T1000 (cell line): ENCODE results near the gene ZNF730.
"Not testable (repeated sequence)": the region's sequence is repeated elsewhere in the genome, so short reads cannot be mapped to it uniquely, and the experiment has no call there.

Source experiments
- DNase-seq: peaks from one replicate; lab custom pipeline; 2025; ENCODE audit warnings: mixed read lengths; lab: John Stamatoyannopoulos, UW

The ZNF730 gene

DNA sequence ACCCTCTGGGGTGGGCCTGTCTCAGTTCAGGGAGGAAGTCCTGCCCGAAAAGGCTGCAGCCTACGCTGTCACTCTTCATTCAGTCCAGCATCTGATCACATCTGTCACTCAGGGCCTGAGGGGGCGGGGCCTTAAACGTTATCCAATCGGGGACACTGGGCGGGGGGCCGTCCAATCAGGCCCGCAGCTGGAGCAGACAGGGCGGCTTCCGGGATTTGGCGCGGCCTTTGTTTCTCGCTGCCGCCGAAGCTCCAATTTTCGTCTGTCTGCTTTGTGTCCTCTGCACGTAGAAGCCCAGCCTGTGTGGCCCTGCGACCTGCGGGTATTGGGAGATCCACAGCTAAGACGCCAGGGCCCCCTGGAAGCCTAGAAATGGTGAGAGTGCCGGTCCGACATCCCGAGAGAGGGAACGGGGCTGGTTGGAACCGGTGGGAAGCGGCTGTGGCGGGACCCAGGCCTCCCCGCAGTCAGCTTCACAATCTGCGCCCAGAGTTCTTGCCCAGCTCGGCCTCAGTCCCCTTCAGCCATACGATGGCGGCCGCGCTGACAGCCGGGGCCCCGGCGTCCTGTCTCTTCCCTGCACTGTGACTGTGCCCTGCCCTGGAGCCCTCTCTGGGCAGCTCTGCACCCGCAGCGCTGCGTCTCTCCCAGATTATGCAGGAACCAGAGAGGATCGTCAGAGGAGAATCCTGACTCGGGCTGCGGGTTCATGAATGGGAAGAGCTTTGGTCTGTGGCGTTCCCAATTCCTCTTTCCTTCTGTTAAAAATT is at the start of gene ZNF730:
Gene ZNF730, plus strand, starts transcription at position 224 of the 770 bp plus-strand sequence. Its CDS starts 149 bp downstream, at position 373.
- peak; percentile 43 for DNase-seq

- DNase-seq: no peak
Observed at GRCh38 chr19:23070353-23071146, 46.3 kb upstream of the ZNF730 start.

GRCh38 chr19:23071147-23071511 is 45.7 kb upstream of the ZNF730 start:
- DNase-seq: no peak

DNA sequence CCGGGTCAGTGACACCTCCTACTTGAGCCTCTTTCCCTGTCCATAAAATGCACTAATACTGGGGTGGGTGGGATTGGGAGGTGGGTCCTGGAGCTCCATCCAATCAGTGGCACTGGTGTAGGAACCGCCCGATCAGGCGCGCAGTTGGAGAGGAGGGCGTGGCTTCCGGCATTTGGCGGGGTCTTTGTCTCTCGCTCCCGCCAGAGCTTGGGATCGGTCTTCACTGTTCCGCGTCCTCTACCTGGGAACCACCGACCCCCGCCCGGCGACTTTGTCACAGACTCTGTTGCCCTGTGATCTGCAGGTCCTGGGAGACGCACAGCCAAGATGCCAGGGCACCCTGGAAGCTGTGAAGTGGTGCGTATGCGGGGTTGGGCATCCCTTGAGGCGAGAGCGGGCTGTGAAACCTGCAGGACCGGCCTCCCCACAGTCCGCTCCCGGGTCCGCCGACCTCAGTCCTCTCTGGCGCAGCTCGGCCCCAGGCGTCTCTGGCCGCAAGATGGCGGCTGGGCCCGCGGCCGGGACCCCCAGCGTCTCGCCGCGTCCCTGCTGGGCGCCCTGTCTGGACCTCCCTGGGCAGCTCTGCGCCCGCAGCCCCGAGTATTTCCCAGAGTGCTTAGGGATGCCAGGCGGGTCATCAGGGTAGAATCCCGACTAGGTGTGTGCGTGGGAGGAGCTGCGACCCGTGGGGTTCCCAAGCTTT is 41.6 kb upstream of the ZNF730 start:
- DNase-seq: peak; percentile 65

DNA sequence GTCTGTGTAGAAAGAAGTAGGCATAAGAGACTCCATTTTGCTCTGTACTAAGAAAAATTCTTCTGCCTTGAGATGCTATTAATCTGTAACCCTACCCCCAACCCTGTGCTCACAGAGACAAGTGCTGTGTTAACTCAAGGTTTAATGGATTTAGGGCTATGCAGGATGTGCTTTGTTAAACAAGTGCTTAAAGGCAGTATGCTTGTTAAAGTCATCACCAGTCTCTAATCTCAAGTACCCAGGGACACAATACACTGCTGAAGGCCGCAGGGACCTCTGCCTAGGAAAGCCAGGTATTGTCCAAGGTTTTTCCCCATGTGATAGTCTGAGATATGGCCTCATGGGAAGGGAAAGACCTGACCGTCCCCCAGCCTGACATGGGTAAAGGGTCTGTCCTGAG is 39.0 kb upstream of the ZNF730 start:
- not testable (repeated sequence) for DNase-seq

DNA sequence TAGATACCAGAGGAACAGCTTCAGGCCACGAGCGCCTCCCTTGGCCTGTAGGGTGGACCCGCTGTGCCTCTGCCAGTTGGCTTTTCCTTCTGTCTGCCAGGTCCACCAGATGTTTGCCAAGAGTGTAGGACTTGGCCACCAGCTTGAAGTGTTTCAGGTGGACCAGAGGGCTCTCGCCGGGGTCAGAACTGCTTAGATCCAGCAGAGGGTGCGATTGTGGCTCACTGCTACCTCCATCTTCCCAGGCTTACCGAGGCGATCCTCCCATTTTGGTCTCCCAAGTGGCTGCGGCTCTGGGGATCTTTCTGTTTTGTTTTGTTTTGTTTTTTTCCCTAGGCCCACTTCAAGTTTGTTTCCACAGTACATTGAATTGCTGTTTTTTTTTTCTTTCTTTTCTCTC is 23.0 kb upstream of the ZNF730 start:
- no peak for DNase-seq

- DNase-seq: no peak
Observed at GRCh38 chr19:23095418-23095817, 21.4 kb upstream of the ZNF730 start.

GRCh38 chr19:23098286-23098685 is 18.5 kb upstream of the ZNF730 start:
- no peak for DNase-seq

DNA sequence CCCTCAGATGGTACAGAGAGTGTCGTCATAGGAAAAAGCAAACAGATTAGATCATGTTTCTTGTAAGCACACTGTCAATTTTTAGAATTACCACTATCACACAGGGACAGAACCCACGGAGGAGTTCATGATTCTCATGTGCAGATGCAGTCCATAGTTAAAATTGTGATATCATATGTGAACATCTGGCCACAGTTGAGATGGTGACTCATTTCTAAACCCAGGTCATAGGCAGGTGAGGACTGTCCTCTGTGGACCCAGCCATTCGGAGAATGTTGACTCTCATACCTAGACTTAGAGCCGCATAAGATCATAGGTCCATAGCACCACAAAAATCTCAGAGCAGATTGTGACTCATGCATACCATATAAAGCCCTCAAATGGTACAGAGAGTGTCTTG is 17.8 kb upstream of the ZNF730 start:
- DNase-seq: no peak

- no peak for DNase-seq
Observed at GRCh38 chr19:23099966-23100365, 16.9 kb upstream of the ZNF730 start.

GRCh38 chr19:23101241-23101640 is 15.6 kb upstream of the ZNF730 start:
- DNase-seq: no peak

DNA sequence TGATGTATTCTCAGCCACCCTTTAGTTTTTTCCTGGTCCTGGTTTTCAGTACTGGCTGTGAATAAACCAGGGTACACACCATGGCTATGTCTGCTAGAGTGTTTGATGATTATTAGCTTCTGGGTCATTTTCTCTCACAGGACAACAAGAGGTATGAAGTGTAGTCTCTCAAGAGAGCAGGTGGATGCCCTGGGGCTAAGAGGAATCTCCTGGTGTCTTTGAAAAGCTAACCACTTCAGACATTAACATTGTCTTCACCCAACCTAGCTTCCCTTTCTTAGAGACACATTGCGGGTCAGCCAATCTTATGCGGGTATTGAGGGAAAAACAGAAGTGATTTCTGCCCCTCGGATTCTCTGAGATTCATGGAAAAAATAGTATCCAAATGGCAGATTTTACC is 1.6 kb downstream of the ZNF730 start:
- DNase-seq: no peak

- not testable (repeated sequence) for DNase-seq
Observed at GRCh38 chr19:23134211-23134610, 17.4 kb downstream of the ZNF730 start.

DNA sequence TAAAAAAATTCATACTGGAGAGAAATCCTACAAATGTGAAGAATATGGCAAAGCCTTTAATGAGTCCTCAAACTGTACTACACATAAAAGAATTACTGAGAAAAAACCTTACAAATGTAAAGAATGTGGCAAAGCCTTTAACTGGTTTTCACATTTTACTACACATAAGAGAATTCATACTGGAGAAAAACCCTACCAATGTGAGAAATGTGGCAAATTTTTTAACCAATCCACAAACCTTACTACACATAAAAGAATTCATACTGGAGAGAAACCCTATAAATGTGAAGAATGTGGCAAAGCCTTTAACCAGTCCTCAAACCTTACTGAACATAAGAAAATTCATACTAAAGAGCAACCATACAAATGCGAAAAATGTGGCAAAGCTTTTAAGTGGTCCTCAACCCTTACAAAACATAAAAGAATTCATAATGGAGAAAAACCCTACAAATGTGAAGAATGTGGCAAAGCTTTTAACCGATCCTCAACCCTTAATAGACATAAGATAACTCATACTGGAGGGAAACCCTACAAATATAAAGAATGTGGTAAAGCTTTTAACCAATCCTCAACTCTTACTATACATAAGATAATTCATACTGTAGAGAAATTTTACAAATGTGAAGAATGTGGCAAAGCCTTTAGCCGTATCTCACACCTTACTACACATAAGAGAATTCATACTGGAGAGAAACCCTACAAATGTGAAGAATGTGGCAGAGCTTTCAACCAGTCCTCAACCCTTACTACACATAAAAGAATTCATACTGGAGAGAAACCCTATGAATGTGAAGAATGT is 29.0 kb downstream of the ZNF730 start:
- DNase-seq: no peak

- DNase-seq: no peak
Observed at GRCh38 chr19:23160766-23161165, 43.9 kb downstream of the ZNF730 start.

DNA sequence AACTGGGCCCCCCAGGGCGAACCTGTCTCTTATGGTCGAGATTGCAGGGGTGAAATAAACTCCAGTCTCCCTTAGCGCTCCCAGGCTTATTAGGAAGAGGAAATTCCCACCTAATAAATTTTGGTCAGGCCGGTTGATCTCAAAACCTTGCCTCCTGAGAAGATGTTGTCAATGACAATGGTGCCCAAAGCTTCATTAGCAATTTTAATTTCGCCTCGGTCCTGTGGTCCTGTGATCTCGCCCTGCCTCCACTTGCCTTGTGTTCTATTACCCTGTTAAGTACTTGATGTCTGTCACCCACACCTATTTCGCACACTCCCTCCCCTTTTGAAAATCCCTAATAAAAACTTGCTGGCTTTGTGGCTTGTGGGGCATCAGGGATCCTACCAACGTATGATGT is 51.5 kb downstream of the ZNF730 start:
- DNase-seq: not testable (repeated sequence)

- no peak for DNase-seq
Observed at GRCh38 chr19:23183251-23183650, 66.4 kb downstream of the ZNF730 start.

DNA sequence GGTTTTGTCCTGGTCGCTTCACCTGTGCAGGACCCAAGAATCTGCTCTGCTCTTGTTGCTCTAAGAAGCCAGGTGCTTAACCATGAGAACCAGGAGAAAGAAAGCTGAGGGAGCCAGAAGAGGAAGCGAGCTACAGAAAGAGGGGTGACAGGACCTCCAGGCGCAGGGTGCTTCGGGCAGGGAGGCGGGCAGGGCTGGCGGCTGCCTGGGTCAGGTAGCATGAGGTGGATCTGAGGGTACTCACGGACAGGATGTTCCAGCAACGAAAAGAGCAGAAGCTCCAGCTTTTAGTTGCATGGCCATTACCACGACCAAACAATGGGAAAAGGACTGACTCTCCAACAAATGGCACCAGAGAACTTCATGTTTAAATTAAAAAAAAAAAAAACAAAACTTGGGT is 73.5 kb downstream of the ZNF730 start:
- no peak for DNase-seq
